Liver (tissue), 3 donors: ENCODE measurements around the gene PARD3.

Experiments used
- ATF3 ChIP-seq: IDR thresholded peaks from 2 replicates; pipeline ENCODE4 v1.6.1; 2016; ENCODE audit warnings: antibody characterized with exemption
- CTCF ChIP-seq: fragments of 150-350 bp; IDR thresholded peaks from 2 replicates; pipeline ENCODE4 v1.5.1; 2017; ENCODE audit warnings: improper control_type of control experiment, low read depth, low read length; ENCODE audit not compliant: missing input control
- EGR1 ChIP-seq, 2 donors: IDR thresholded peaks; 2 replicates each; pipeline ENCODE4 v1.6.1; 2016 to 2018; ENCODE audit warnings: antibody characterized with exemption in 2 of 2, low read depth in 2 of 2
- MAX ChIP-seq: IDR thresholded peaks from 2 replicates; pipeline ENCODE4 v1.6.1; 2016; ENCODE audit warnings: antibody characterized with exemption
- RAD21 ChIP-seq, 2 donors: IDR thresholded peaks; 2 replicates each; pipeline ENCODE4 v1.6.1; 2016; ENCODE audit warnings: antibody characterized with exemption in 2 of 2, mild to moderate bottlenecking in 2 of 2
- YY1 ChIP-seq: IDR thresholded peaks from 2 replicates; pipeline ENCODE4 v1.6.1; 2016; ENCODE audit warnings: antibody characterized with exemption, mild to moderate bottlenecking
- donor health status: healthy.
- donor health status: healthy.

GRCh38 chr10:34593374-34593890 lies 221.7 kb downstream of the PARD3 start:
- no peak for TF ChIP-seq CTCF
- TF ChIP-seq EGR1 (IDR thresholded peaks at IDR 0.05; ENCODE audit: low read depth in 2 of 2), result no peak
- no peak for TF ChIP-seq ATF3
- no peak for TF ChIP-seq MAX
- TF ChIP-seq RAD21 (IDR thresholded peaks at IDR 0.05), result no peak
- TF ChIP-seq YY1, result no peak
